Smooth muscle cell (in vitro differentiated cells): Measurements from ENCODE around the gene SPSB1. TPM values are rescaled to one million over a fixed set of nuclear protein-coding genes. Genes with fewer than 3 reads are reported as not detected.

Source experiments
- DNase-seq: peaks from one replicate; lab custom pipeline; 2025; ENCODE audit not compliant: unreplicated experiment; lab: John Stamatoyannopoulos, UW
- H2AFZ ChIP-seq: fragments of 200-600 bp; sonication (generic); 2 replicates; pipeline ENCODE4 v1.6.0; 2016; ENCODE audit warnings: antibody characterized with exemption, low read depth, mild to moderate bottlenecking
- H3F3A ChIP-seq: fragments of 200-600 bp; sonication (generic); 2 replicates; pipeline ENCODE4 v1.6.0; 2017; ENCODE audit warnings: antibody characterized with exemption, low read depth
- H3K27ac ChIP-seq: fragments of 200-600 bp; sonication (generic); 2 replicates; pipeline ENCODE4 v1.5.1; 2016; ENCODE audit warnings: low read depth, mild to moderate bottlenecking
- H3K27me3 ChIP-seq: fragments of 200-600 bp; sonication (generic); 2 replicates; pipeline ENCODE4 v1.6.1; 2016; ENCODE audit warnings: low read depth, mild to moderate bottlenecking
- H3K36me3 ChIP-seq: fragments of 200-600 bp; sonication (generic); 2 replicates; pipeline ENCODE4 v1.5.1; 2016; ENCODE audit warnings: low read depth
- H3K4me1 ChIP-seq: fragments of 200-600 bp; sonication (generic); 2 replicates; pipeline ENCODE4 v1.5.1; 2016; ENCODE audit warnings: low read depth
- H3K4me2 ChIP-seq: fragments of 200-600 bp; sonication (generic); 2 replicates; pipeline ENCODE4 v1.6.0; 2016; ENCODE audit warnings: mild to moderate bottlenecking
- H3K4me3 ChIP-seq: fragments of 200-600 bp; sonication (generic); 2 replicates; pipeline ENCODE4 v1.5.1; 2016; ENCODE audit warnings: mild to moderate bottlenecking
- H3K79me2 ChIP-seq: fragments of 200-600 bp; sonication (generic); 2 replicates; pipeline ENCODE4 v1.6.0; 2016; ENCODE audit warnings: low read depth, mild to moderate bottlenecking
- H3K9ac ChIP-seq: fragments of 200-600 bp; sonication (generic); 2 replicates; pipeline ENCODE4 v1.6.0; 2016; ENCODE audit warnings: low read depth
- H3K9me3 ChIP-seq: fragments of 200-600 bp; sonication (generic); replicated peaks from 2 replicates; pipeline ENCODE4 v1.5.1; 2016; ENCODE audit warnings: low read depth
- H4K20me1 ChIP-seq: fragments of 200-600 bp; sonication (generic); 2 replicates; pipeline ENCODE4 v1.6.0; 2016; ENCODE audit warnings: low read depth
- CTCF ChIP-seq: fragments of 200-600 bp; sonication (generic); IDR thresholded peaks from 2 replicates; pipeline ENCODE4 v1.5.1; 2017; ENCODE audit warnings: borderline replicate concordance, mild to moderate bottlenecking, antibody characterized with exemption; ENCODE audit not compliant: insufficient read depth, poor library complexity, severe bottlenecking
- WGBS: methylation state at CpG from one replicate; pipeline ENCODE4 v1.1.7; 2016; ENCODE audit warnings: low lambda C conversion rate; 5-methylcytosine and 5-hydroxymethylcytosine counted together
- polyA plus RNA-seq: library from polyadenylated mRNA; unstranded; fragments of >200 nt; fragmentation: Nextera tagmentation; extraction: Ambion mirVana; gene quantifications from 2 replicates; pipeline ENCODE4 v1.2.1, GENCODE V29; 2016
- total RNA-seq: library from RNA; depleted of rRNA; stranded (reverse); fragments of >200 nt; gene quantifications from 2 replicates; pipeline ENCODE4 v1.2.3, GENCODE V29; 2014

SPSB1 gene
- total and polyA plus RNA-seq, 2 experiments from 2014 or later = 27.6 to 37.0 TPM

- Histone ChIP-seq H3K79me2 (peaks cover 89% of the 10 kb centered on the region), H3K9ac (no peak overlapping the region)
Measured at GRCh38 chr1:9347095-9347850, 54.6 kb downstream of the SPSB1 start.

GRCh38 chr1:9349331-9349851 is 56.7 kb downstream of the SPSB1 start:
- no peaks in the 10 kb centered on the region for H3K9me3 ChIP-seq
- no peak overlapping the region for H3K4me3 ChIP-seq
- no peak overlapping the region for H2AFZ ChIP-seq
- H3K27ac ChIP-seq = peak overlapping the region; percentile 57
- H3K36me3 ChIP-seq = no peaks in the 10 kb centered on the region
- H4K20me1 ChIP-seq = peaks cover 100% of the 10 kb centered on the region
- H3K4me1 ChIP-seq = peaks cover 20% of the 10 kb centered on the region
- no peaks in the 10 kb centered on the region for H3K27me3 ChIP-seq
- H3K9ac ChIP-seq = peak overlapping the region; percentile 4
- no peak for TF ChIP-seq CTCF
- H3K79me2 ChIP-seq = peaks cover 89% of the 10 kb centered on the region
- peak overlapping the region; percentile 57 for H3K4me2 ChIP-seq
- peaks cover 32% of the 10 kb centered on the region for H3F3A ChIP-seq
- no peak for DNase-seq
- WGBS = 56% methylated on average over 22 of the region's 22 CpGs

More at GRCh38 chr1:9347095-9347850, 54.6 kb downstream of the SPSB1 start:
- H2AFZ ChIP-seq = no peak overlapping the region
- peaks cover 100% of the 10 kb centered on the region for H4K20me1 ChIP-seq
- no peak overlapping the region for H3K4me2 ChIP-seq
- peaks cover 12% of the 10 kb centered on the region for H3K4me1 ChIP-seq
- H3K27ac ChIP-seq = no peak overlapping the region
- no peaks in the 10 kb centered on the region for H3K36me3 ChIP-seq
- H3K27me3 ChIP-seq = no peaks in the 10 kb centered on the region
- WGBS = 84% methylated on average over 14 of the region's 14 CpGs
- TF ChIP-seq CTCF = no peak
- H3K4me3 ChIP-seq = no peak overlapping the region
- no peaks in the 10 kb centered on the region for H3K9me3 ChIP-seq
- no peak for DNase-seq
- peaks cover 32% of the 10 kb centered on the region for H3F3A ChIP-seq

GRCh38 chr1:9350013-9350908 is 57.6 kb downstream of the SPSB1 start:
- H3K79me2 ChIP-seq = peaks cover 89% of the 10 kb centered on the region
- peak overlapping the region; percentile 4 for H3K9ac ChIP-seq
- H3K9me3 ChIP-seq = no peaks in the 10 kb centered on the region
- no peaks in the 10 kb centered on the region for H3K36me3 ChIP-seq
- peak; percentile 56 for DNase-seq
- no peak for TF ChIP-seq CTCF
- no peak overlapping the region for H3K4me3 ChIP-seq
- H3F3A ChIP-seq = peaks cover 32% of the 10 kb centered on the region
- no peaks in the 10 kb centered on the region for H3K27me3 ChIP-seq
- H4K20me1 ChIP-seq = peaks cover 100% of the 10 kb centered on the region
- WGBS = 41% methylated on average over 20 of the region's 20 CpGs
- peaks cover 20% of the 10 kb centered on the region for H3K4me1 ChIP-seq
- H3K27ac ChIP-seq = peak overlapping the region; percentile 57
- no peak overlapping the region for H2AFZ ChIP-seq
- peak overlapping the region; percentile 57 for H3K4me2 ChIP-seq
